Measurements from ENCODE around the gene MED22.
"Not testable (repeated sequence)": the region's sequence is repeated elsewhere in the genome, so short reads cannot be mapped to it uniquely, and the experiment has no call there.

The MED22 gene

DNA sequence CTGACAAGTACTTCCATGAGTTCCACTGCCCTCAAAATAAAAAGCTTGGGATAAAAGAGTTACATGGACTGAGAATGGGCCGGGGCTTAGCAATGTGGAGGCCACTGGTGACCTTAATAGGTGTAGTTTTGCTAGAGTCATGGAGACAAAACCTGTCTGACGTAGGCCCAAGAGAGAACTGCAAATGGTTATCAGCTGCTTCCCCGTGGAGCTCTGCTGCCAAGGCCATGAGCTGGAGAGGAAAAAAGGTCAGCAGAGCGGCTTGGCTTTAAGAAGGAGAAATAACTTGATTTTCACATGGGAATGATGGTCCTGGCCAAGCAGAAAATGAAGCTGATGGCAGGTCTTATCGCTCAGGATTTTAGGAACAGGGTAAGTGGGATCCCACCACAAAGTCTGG lies 8.3 kb downstream of the MED22 start:
- in situ Hi-C loops (cut with MboI; ENCODE audit: low sequenced_read_pairs) = no loop called here

DNA sequence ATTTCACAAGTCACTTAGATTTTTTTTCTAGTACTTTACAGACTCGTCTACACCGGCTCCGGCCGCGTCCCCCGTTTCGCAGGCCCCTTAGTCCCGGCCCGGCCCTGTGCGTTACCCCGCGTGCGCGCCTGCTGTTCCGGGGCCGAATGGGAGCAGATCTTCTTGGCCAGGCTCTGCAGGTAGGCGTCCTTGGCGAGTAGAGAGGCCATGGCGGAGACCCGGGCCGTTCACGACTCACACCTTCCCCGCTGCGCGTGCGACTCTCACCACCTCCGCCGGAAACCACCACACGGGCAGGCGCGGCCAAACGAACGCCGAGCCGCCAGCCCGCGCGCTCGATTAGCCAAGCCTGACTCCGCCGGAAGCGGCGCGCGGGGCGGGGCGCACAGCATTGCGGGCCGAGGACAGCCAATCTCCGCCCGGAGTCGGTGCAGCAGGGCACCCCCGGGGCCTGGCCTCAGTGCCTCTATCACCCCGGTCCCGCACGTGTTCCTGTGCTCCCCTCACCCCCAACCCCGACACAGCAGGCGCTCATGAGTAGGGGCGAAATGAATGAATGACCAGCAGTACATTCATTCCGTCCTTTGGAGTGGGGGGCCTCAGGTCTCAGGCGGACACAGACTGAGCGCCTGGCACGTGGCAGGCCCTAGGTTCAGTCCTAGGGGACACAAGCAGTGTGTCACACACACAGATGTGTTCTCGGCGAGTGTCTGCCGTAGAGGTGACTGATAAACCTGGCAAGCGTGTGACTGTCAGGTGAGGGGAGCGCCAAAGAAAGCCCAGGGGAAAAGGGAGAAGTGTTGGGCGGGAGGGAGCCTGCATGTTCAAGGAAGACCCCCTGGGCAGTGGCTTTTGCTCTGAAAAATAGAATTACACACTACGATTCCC lies 11.8 kb downstream of the MED22 start, which contains the start of gene SURF6:
Gene SURF6, minus strand, starts transcription at position 265 of the 888 bp plus-strand sequence. Its CDS starts 56 bp downstream, at position 209.
- in situ Hi-C loops (cut with MboI; ENCODE audit: low sequenced_read_pairs) = no loop called here

DNA sequence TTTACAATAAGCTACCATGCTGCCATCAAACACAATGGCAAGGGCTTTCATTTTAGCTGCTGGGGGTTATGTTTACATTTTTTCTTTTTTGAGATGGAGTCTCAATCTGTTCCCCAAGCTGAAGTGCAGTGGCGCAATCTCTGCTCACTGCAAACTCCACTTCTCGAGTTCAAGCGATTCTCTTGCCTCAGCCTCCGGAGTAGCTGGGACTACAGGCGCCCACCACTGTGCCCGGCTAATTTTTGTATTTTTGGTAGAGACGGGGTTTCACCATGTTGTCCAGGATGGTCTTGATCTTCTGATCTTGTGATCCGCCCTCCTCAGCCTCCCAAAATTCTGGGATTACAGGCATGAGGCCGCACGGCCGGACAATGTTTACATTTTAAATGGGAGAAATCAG lies 13.0 kb downstream of the MED22 start:
- in situ Hi-C loops (cut with MboI; ENCODE audit: low sequenced_read_pairs) = not testable (repeated sequence)

DNA sequence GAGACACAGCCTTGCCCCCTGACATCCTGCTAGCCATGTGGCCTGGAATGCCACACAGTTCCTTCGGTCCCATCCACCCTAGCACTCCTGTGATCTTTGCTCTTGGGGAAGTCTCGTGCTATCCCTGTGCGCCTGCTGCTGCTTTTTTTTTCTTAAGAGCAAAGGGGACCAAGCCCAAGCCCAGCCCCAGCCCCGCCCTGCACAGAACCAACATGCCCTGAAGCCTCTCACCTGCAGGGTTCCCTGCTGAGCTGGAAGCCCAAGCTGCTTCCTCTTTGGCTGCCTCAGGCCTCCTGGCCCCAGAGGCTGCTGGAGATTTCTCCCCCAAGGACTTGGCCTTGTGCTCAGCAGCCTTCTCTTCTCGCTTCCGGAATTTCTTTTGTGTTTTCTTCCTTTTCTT lies 13.8 kb downstream of the MED22 start:
- in situ Hi-C loops (cut with MboI; ENCODE audit: low sequenced_read_pairs) = no loop called here

DNA sequence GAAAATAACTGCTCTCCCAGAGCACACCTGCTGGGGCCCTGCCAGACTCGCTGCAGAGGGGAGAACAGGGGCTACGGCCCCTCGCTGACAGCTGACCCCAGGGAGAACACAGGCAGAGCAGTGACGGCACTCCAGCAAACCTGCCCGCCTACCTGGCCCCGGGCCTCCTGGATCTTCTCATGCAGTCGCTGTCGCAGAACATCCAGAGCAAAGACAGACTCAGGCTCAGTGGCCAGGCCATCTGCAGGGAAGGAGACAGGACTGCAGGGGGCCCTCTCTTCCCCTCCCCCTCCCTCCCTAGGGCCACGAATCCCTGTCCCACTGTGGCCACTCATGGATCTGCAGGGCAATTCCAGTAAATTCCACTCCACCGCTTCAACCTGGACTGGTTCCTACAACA lies 14.4 kb downstream of the MED22 start:
- in situ Hi-C loops (cut with MboI; ENCODE audit: low sequenced_read_pairs) = no loop called here

DNA sequence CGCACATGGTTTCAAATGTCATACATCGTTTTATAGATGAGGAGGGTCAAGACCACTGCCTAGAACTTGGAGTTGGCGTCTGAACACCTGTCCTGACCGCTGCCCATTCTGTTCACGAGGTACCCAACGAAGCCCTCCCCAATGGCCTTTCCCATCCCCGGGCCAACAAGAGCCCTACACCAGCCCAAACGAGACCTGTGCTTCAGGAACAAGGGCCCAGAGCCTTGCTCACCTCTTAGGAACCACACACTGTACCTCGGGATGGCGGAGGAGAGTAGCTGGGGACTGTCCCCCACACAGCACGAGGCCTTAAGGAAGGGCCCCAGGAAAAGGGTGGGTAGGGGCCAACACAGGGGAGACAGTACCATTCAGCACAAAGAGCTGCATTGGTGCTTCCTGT lies 14.9 kb downstream of the MED22 start:
- in situ Hi-C loops (cut with MboI; ENCODE audit: low sequenced_read_pairs) = no loop called here

DNA sequence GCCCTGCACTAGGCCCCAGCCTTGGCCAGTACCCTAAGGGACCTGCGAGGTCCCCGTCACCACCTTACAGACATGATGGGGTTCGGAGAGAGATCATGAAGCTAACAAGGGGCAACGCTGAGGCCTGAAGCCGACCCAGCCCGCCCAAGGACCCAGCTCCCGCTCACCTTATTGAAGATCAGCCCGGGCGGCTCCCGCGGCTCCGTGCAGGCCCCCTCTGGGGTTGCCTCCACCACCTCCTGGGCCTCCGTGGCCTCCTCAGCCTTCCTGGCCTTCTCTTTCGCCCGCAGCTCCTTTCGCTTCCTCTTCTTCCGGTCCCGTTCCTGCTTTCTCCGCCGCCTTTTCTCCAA lies 15.6 kb downstream of the MED22 start:
- in situ Hi-C loops (cut with MboI; ENCODE audit: low sequenced_read_pairs) = no loop called here

DNA sequence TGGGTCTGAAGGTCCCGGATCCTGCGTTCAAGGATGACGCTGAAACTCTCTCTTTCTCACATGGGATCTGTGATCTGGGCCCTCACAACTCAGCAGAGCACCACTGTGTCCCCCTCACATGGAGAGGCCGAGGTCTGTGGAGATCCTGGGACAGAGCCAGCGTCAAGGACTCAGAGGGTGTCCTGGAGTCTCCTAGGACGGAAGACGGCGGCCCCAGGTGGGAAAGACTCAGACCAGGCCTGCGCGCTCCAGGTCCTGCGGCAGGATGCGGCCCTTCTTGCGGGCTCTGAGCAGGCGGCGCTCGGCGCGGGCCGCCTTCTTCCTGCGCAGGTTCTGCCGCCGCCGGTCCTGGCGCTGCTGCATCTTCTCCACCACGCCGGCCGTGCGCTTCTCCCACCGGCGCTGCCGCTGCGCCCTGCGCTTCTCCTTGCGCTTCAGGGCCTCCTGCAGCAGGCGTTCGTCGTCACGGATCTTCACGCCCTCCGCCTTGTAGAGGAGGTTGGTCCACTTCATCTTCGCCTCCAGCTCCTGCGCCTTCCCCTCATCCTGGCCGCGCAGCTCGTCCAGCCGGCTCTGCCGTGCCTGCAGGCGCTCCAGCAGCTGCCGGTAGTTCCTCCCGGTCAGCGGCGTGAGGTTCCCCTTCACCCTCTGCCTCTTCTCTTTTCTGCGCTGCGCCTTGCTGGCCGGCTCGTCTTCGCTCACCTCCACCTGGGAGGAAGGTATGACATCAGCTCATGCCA lies 16.1 kb downstream of the MED22 start:
- in situ Hi-C loops (cut with MboI; ENCODE audit: low sequenced_read_pairs) = no loop called here

DNA sequence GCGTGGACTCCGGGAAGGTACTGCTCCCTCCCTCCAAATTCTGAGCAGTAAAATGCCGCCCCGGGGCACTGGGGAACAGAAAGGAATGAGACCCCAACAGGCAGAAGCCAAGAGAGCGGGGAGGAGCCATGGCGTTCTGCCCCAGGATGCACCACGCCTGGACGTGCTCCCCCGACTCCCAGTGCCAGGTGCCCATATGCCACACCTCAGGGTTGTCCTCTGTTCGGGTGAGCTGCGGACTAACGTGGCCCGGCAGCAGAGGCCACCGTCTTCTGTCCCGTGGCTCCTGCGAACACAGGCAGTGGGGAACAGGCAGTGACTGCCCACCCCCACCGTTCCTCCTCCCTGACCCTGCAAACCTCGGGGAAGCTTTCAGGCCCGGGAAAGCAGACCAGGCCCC lies 16.7 kb downstream of the MED22 start:
- in situ Hi-C loops (cut with MboI; ENCODE audit: low sequenced_read_pairs) = no loop called here

DNA sequence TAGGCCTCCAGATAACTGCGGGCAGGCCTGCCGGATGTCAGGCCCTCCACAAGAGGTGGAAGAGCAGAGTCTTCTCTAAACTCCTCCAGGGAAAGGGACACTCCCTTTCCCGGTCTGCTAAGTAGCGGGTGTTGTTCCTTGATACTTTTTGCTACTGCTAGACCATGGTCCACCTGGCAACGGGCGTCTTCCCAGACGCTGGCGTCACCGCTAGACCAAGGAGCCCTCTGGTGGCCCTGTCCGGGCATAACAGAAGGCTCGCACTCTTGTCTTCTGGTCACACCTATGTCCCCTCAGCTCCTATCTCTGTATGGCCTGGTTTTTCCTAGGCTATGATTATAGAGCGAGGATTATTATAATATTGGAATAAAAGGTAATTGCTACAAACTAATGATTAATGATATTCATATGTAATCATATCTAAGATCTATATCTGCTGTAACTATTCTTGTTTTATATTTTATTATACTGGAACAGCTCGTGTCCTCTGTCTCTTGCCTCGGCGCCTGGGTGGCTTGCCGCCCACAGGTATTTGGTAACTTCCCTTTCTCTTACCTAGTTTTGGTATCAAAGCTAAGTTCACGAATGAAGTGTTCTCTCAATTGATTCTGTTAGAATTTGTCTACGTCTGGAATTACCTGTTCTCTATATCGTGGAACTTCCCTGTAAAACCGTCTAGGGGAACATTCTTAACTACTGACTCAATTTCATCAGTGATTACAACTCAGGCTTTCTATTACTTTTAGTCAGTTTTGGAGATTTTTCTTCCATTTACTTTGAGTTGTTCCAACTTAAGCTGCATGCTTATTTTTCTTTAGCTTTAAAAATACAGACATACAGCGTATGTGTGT lies 18.4 kb downstream of the MED22 start:
- in situ Hi-C loops (cut with MboI; ENCODE audit: low sequenced_read_pairs) = not testable (repeated sequence)

DNA sequence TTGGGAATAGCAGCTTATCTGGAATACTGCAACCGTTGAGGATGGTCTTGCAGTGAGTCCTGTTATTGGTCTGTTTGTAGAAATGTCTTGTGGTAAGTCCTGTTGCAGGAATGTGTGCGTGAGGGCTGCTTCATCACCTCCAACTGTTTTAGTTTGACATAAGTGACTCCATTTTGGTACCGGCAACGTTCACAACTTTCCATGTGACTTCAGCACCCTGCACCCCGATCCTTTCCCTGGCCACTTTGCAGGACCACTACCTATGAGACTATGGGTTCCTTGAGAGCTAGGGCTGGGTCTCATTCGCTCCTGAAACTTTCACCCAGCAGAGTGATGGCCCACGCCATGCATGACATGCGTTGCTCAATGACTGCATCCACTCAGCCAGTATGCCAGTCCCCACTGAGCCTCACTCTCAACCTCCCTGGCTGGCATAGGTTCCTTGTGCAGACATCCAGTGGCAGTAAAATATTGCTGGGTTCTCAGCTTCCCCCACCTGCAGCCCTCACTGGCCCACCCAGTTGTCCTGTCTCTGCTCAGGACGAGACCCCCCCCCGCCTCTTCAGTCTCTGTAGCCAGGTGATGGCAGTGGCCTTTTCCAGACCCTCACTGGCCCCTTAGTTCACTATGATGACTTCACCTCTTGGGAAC lies 20.0 kb downstream of the MED22 start:
- in situ Hi-C loops (cut with MboI; ENCODE audit: low sequenced_read_pairs) = no loop called here

DNA sequence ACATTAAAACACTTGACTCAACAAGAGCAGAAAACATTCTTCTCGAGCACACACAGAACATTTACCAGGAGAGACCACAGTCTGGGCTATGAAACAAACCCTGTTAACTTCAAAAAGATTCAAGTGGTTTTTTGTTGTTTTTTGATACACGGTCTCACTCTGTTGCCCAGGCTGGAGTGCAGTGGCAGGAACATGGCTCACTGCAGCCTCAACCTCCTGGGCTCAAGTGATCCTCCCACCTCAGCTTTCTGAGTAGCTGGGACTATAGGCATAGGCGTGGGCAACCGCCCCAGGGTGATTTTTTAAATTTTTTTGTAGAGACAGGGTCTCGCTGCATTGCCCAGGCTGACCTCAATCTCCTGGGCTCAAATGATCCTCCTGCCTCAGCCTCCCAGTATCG lies 20.9 kb downstream of the MED22 start:
- in situ Hi-C loops (cut with MboI; ENCODE audit: low sequenced_read_pairs) = not testable (repeated sequence)

DNA sequence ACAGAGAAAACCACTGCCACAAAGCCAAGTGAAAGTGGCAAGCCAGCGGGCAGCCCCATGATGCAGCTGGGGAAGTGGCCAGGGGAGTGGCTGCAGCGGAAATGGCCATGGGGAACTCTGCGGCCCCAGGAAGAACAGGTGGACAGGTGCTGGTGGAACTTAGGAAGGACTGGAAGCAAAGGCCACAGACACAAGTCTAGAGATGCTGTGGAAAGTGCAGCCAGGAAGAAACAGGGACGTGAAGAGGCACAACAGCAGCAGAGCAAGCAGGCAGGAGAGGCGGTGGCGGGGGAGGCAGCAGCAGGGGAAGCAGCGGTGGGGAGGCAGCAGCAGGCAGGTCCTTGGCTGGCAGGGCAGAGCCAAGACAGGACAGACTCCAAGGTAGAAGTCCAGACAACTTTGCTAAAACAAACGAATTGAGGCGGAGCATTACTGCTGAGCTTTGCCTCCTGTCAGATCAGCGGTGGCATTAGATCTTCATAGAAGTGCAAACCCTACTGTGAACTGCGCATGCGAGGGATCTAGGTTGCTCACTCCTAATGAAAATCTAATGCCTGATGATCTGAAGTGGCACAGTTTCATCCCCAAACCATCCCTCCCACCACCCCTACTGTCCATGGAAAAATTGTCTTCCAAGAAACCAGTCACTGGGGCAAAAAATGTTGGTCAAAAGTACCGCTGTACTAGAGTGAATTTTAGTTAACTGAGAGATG lies 23.8 kb downstream of the MED22 start:
- in situ Hi-C loops (cut with MboI; ENCODE audit: low sequenced_read_pairs) = no loop called here

DNA sequence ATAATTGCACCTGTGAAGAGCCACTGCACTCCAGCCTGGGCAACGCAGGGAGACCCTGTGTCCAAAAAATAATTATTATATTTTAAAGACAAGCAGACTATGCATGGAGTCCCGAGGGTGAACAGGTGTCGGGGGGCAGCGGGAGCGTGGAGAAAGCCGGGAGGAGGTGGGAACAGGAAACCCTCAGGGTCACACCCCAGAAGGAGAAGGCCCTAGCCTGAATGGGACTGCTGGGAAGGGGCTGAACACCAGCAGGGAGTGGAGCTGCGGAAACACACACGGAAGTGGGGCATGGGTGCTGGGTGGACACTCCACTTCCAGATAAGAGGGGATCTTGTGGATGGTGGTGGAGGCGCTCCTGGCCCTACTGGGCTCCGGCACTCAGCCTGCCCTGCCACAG lies 24.7 kb downstream of the MED22 start:
- in situ Hi-C loops (cut with MboI; ENCODE audit: low sequenced_read_pairs) = no loop called here

DNA sequence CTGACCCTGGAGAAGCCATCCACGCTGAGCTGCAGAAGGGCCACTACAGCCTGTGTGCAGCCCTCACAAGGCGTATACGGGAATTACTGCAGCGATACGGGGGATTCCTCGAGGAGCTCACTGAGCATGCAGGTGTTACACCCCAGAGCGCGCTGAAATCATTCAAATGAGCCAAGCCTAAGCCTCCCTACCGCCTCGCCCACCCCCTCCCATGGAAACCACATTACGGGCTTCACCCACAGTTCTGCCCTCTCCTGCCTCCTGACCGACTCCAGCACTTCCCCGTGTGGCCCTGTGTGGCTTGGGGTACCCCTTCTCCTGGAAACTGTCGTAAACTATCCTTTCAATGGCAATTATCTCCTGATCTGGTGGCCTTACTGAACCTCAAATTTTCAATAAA lies 25.2 kb downstream of the MED22 start:
- in situ Hi-C loops (cut with MboI; ENCODE audit: low sequenced_read_pairs) = no loop called here

DNA sequence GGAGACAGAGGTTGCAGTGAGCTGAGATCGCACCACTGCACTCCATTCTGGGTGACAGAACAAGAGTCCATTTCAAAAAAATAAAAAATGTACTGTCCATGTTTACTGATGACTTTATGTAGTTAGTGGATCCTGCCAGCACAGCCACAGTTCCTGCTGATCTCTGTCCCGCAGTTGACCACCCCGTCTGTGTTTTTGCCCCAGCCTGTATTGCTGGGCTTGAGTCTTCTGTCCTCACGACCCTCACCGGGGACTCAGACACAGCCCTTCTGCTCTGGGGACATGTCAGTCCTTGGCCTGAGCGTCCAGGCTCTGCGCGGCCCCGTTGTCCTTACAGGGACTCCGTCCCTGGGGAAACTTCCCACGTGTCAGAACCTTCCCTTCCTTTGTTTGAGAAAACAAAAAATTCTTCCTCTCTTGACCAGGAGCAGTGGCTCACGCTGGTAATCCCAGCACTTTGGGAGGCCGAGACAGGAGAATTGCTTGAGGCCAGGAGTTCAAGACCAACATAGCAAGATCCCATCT lies 26.5 kb downstream of the MED22 start:
- in situ Hi-C loops (cut with MboI; ENCODE audit: low sequenced_read_pairs) = no loop called here

DNA sequence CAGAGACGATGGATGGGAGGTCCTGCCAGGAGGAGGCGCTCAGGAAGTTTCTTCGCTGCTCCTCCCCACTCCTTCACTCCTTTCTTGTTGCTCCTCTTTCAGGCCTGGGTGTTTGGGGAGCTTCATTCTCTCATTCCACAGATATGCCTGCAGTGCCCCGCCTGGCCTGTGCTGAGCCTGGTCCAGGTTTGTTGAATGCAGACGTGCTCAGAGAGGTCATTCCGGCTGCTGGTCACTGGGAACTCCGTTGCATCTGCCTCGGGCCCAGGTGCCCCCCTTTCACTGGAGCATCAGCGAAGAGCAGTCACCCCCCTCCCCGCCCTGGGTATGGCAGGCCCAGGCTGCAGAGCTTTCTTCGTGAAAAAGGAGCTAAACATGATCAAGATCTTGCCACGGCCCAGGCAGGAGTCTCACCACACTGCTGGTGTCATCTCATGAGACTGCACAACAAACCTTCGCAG lies 27.5 kb downstream of the MED22 start:
- in situ Hi-C loops (cut with MboI; ENCODE audit: low sequenced_read_pairs) = no loop called here

DNA sequence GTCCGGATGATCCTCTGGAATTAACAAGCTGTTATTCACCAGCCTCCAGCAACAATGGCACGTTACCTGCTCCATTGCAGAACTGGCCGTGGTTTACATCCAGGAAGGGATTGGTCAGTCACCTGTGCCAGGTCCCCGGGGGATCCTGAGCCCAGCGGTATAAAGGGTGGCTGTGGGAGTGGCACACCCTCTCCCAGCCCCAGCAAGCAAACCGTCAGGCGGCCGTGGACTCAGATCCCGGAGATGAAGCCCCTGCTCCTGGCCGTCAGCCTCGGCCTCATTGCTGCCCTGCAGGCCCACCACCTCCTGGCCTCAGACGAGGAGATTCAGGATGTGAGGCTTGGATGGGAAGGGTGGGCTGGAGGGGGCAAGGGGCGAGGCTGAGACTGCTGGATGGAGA lies 30.4 kb downstream of the MED22 start:
- in situ Hi-C loops (cut with MboI; ENCODE audit: low sequenced_read_pairs) = not testable (repeated sequence)

DNA sequence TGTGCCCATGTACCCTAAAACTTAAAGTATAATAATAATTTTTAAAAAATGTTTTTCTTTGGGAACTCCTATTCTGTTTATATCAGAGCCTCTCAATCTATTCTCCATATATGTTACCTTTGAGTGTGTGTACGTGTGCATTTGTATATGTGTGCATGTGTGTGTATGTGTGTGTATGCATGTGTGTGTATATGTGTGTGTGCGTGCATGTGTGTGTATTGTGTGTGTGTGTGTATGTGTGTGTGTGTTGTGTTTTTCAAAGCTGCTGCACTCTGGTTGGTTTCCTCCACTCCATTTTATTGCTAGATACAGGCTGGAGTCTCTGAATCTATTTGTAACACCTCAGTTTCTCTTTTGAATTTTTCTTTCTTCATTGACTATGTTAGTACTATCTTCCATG lies 31.9 kb downstream of the MED22 start:
- in situ Hi-C loops (cut with MboI; ENCODE audit: low sequenced_read_pairs) = no loop called here

DNA sequence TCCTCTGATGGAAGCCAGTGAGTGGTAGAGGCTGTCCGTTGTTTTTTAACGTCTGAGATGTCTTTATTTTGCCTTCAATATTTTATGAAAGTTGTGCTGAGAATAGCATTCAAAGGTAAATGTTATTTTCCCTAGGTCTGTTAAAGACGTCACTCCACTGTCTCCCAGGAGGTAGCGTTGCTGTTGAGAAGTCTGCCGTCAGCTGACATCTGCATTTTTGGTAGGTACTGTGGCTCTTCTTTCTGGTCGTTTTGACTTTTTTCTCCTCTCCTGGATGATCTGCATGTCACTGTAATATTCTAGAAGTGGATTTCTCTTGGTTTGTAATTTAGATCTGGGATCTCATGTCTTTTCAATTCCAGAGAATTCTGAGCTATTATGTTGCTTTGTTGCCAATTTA lies 38.3 kb downstream of the MED22 start:
- in situ Hi-C loops (cut with MboI; ENCODE audit: low sequenced_read_pairs) = no loop called here

All from HL-60/S4 (cell line).